Activated CD8-positive, alpha-beta memory T cell treated with anti-CD3 and anti-CD28 coated beads, Interleukin-2, amount 10 ng/mL, durations not matched to agents 7 days and 5 days (primary cell): ENCODE results near the gene PTAR1. TPM values are rescaled to one million over a fixed set of nuclear protein-coding genes. Genes with fewer than 3 reads are reported as not detected.
"Not testable (repeated sequence)": the region's sequence is repeated elsewhere in the genome, so short reads cannot be mapped to it uniquely, and the experiment has no call there.

Experiments
- ATAC-seq: fragments of 150-1000 bp; cut with Tn5 transposase; one replicate; pipeline ENCODE4 v1.10.0; 2021; ENCODE audit warnings: moderate library complexity
- CTCF ChIA-PET: fragments of 350-600 bp; sonication (Branson Sonifier 250); formaldehyde crosslinking; loops from one replicate; lab custom pipeline; 2021; ENCODE audit warnings: antibody characterized with exemption; lab: Charles Lee
- DNase-seq: peaks from one replicate; pipeline ENCODE4 v3.0.0-alpha.2; 2020
- H3K27ac Mint-ChIP-seq: one replicate; pipeline ENCODE4 v1.8.0; 2021; ENCODE audit warnings: mild to moderate bottlenecking, mixed read lengths
- H3K27me3 Mint-ChIP-seq: one replicate; pipeline ENCODE4 v1.8.0; 2021; ENCODE audit warnings: mixed read lengths
- H3K36me3 Mint-ChIP-seq: one replicate; pipeline ENCODE4 v1.8.0; 2021; ENCODE audit warnings: mild to moderate bottlenecking, mixed read lengths
- H3K4me1 Mint-ChIP-seq: one replicate; pipeline ENCODE4 v1.8.0; 2021; ENCODE audit warnings: mixed read lengths
- H3K4me3 Mint-ChIP-seq: one replicate; pipeline ENCODE4 v1.8.0; 2021; ENCODE audit warnings: mild to moderate bottlenecking, moderate library complexity, mixed read lengths
- H3K9me3 Mint-ChIP-seq: one replicate; pipeline ENCODE4 v1.8.0; 2022; ENCODE audit warnings: low read depth, mixed read lengths
- total RNA-seq, 2 experiments: library from RNA; stranded (reverse); gene quantifications; one replicate each; pipeline ENCODE4 v1.2.3, GENCODE V29; 2021

The PTAR1 gene
- total RNA-seq: 10 to 100 TPM; 40.5 to 47.5 TPM

- peaks cover 15% of the 10 kb centered on the region for H3K36me3 Mint-ChIP-seq
- H3K27ac Mint-ChIP-seq: peak within 1 kb of the TSS; percentile 94
- H3K4me3 Mint-ChIP-seq: peak within 1 kb of the TSS; percentile 97
- no peaks in the 10 kb centered on the region for H3K27me3 Mint-ChIP-seq
- CTCF ChIA-PET: interaction anchor here (0.8 to 1.6 kb wide), 2 partner anchors 23 to 87 kb away, joined by 4 to 5 read pairs; no protein-coding TSS in a partner anchor
- DNase-seq (peak; percentile 91), ATAC-seq (peak; percentile 91)
- peaks cover 24% of the 10 kb centered on the region for H3K4me1 Mint-ChIP-seq
- no peaks in the 10 kb centered on the region for H3K9me3 Mint-ChIP-seq
These were observed at the start of gene PTAR1 for GRCh38 chr9:69759421-69760277. Gene PTAR1 (minus strand): TSS chr9:69760011. CDS start chr9:69759938, 73 bp downstream.

GRCh38 chr9:69809304-69809863, 49.6 kb upstream of the PTAR1 start:
- CTCF ChIA-PET: interaction anchor here (0.7 to 1.2 kb wide), 4 partner anchors 23 to 68 kb away, joined by 3 to 6 read pairs (median 3); no protein-coding TSS in a partner anchor

GRCh38 chr9:69806627-69807026, 46.8 kb upstream of the PTAR1 start:
- ATAC-seq (no peak), DNase-seq (no peak)
- Mint-ChIP-seq H3K4me1 (peaks cover 10% of the 10 kb centered on the region), H3K27ac (no peak overlapping the region), H3K9me3 (no peaks in the 10 kb centered on the region), H3K36me3 (no peaks in the 10 kb centered on the region), H3K4me3 (no peak overlapping the region), H3K27me3 (peaks cover 10% of the 10 kb centered on the region)
- CTCF ChIA-PET: interaction anchor here (1.2 kb wide), 1 partner anchor 62 kb away, joined by 3 read pairs; no protein-coding TSS in a partner anchor

More at GRCh38 chr9:69809304-69809863, 49.6 kb upstream of the PTAR1 start:
- H3K4me1 Mint-ChIP-seq: peaks cover 12% of the 10 kb centered on the region
- ATAC-seq: no peak
- H3K27ac Mint-ChIP-seq: no peak overlapping the region
- H3K36me3 Mint-ChIP-seq: no peaks in the 10 kb centered on the region
- DNase-seq: peak; percentile 45
- peaks cover 5% of the 10 kb centered on the region for H3K27me3 Mint-ChIP-seq
- no peak overlapping the region for H3K4me3 Mint-ChIP-seq
- no peaks in the 10 kb centered on the region for H3K9me3 Mint-ChIP-seq

GRCh38 chr9:69805962-69806515, 46.2 kb upstream of the PTAR1 start:
- Mint-ChIP-seq H3K4me3 (no peak overlapping the region), H3K4me1 (peaks cover 8% of the 10 kb centered on the region), H3K27me3 (peaks cover 10% of the 10 kb centered on the region), H3K27ac (no peak overlapping the region), H3K36me3 (no peaks in the 10 kb centered on the region), H3K9me3 (no peaks in the 10 kb centered on the region)
- CTCF ChIA-PET: interaction anchor here (1.2 kb wide), 1 partner anchor 62 kb away, joined by 3 read pairs; no protein-coding TSS in a partner anchor
- ATAC-seq: no peak
- DNase-seq: no peak

- Mint-ChIP-seq H3K4me3 (no peak overlapping the region), H3K27me3 (peaks cover 23% of the 10 kb centered on the region), H3K27ac (no peak overlapping the region), H3K9me3 (no peaks in the 10 kb centered on the region), H3K36me3 (no peaks in the 10 kb centered on the region), H3K4me1 (peaks cover 6% of the 10 kb centered on the region)
- ATAC-seq (no peak), DNase-seq (no peak)
- CTCF ChIA-PET: no interaction called here
These were observed 42.2 kb upstream of the PTAR1 start for GRCh38 chr9:69801989-69802388.

- peaks cover 28% of the 10 kb centered on the region for H3K27me3 Mint-ChIP-seq
- H3K36me3 Mint-ChIP-seq, H3K9me3 Mint-ChIP-seq, DNase-seq, H3K27ac Mint-ChIP-seq, ATAC-seq, H3K4me3 Mint-ChIP-seq, CTCF ChIA-PET, H3K4me1 Mint-ChIP-seq: not testable (repeated sequence)
These were observed 40.2 kb upstream of the PTAR1 start for GRCh38 chr9:69800027-69800426.

- ATAC-seq, H3K4me1 Mint-ChIP-seq, H3K27ac Mint-ChIP-seq, DNase-seq, H3K36me3 Mint-ChIP-seq, H3K4me3 Mint-ChIP-seq, CTCF ChIA-PET, H3K9me3 Mint-ChIP-seq: not testable (repeated sequence)
- peaks cover 32% of the 10 kb centered on the region for H3K27me3 Mint-ChIP-seq
These were observed 39.7 kb upstream of the PTAR1 start for GRCh38 chr9:69799521-69799920.

- peaks cover 2% of the 10 kb centered on the region for H3K4me1 Mint-ChIP-seq
- CTCF ChIA-PET: no interaction called here
- no peak overlapping the region for H3K4me3 Mint-ChIP-seq
- no peak for ATAC-seq
- DNase-seq: no peak
- peaks cover 40% of the 10 kb centered on the region for H3K27me3 Mint-ChIP-seq
- no peaks in the 10 kb centered on the region for H3K36me3 Mint-ChIP-seq
- no peaks in the 10 kb centered on the region for H3K9me3 Mint-ChIP-seq
- no peak overlapping the region for H3K27ac Mint-ChIP-seq
These were observed 38.9 kb upstream of the PTAR1 start for GRCh38 chr9:69798744-69799143.

GRCh38 chr9:69797675-69798074, 37.9 kb upstream of the PTAR1 start:
- no peaks in the 10 kb centered on the region for H3K36me3 Mint-ChIP-seq
- CTCF ChIA-PET: no interaction called here
- no peak overlapping the region for H3K27ac Mint-ChIP-seq
- peaks cover 39% of the 10 kb centered on the region for H3K27me3 Mint-ChIP-seq
- no peaks in the 10 kb centered on the region for H3K9me3 Mint-ChIP-seq
- ATAC-seq (no peak), DNase-seq (no peak)
- no peak overlapping the region for H3K4me3 Mint-ChIP-seq
- peaks cover 2% of the 10 kb centered on the region for H3K4me1 Mint-ChIP-seq

- Mint-ChIP-seq H3K27me3 (peaks cover 48% of the 10 kb centered on the region), H3K9me3 (no peaks in the 10 kb centered on the region), H3K36me3 (no peaks in the 10 kb centered on the region), H3K27ac (no peak overlapping the region), H3K4me3 (no peak overlapping the region), H3K4me1 (no peaks in the 10 kb centered on the region)
- ATAC-seq (no peak), DNase-seq (no peak)
- CTCF ChIA-PET: no interaction called here
These were observed 34.5 kb upstream of the PTAR1 start for GRCh38 chr9:69794356-69794755.

- DNase-seq: no peak
- Mint-ChIP-seq H3K4me1 (no peaks in the 10 kb centered on the region), H3K4me3 (no peak overlapping the region), H3K9me3 (no peaks in the 10 kb centered on the region), H3K36me3 (no peaks in the 10 kb centered on the region), H3K27me3 (peaks cover 11% of the 10 kb centered on the region), H3K27ac (no peak overlapping the region)
- ATAC-seq: no peak
- CTCF ChIA-PET: no interaction called here
These were observed 25.9 kb upstream of the PTAR1 start for GRCh38 chr9:69785757-69786156.

- no peaks in the 10 kb centered on the region for H3K36me3 Mint-ChIP-seq
- peaks cover 2% of the 10 kb centered on the region for H3K9me3 Mint-ChIP-seq
- ATAC-seq (no peak), DNase-seq (no peak)
- CTCF ChIA-PET: no interaction called here
- no peak overlapping the region for H3K4me3 Mint-ChIP-seq
- no peaks in the 10 kb centered on the region for H3K4me1 Mint-ChIP-seq
- no peak overlapping the region for H3K27ac Mint-ChIP-seq
- peaks cover 10% of the 10 kb centered on the region for H3K27me3 Mint-ChIP-seq
These were observed 13.4 kb upstream of the PTAR1 start for GRCh38 chr9:69773258-69773657.

GRCh38 chr9:69771775-69772418, 12.1 kb upstream of the PTAR1 start:
- CTCF ChIA-PET: no interaction called here
- Mint-ChIP-seq H3K27ac (no peak overlapping the region), H3K4me3 (no peak overlapping the region), H3K9me3 (peaks cover 2% of the 10 kb centered on the region), H3K36me3 (no peaks in the 10 kb centered on the region), H3K27me3 (peaks cover 8% of the 10 kb centered on the region), H3K4me1 (no peaks in the 10 kb centered on the region)
- ATAC-seq (no peak), DNase-seq (no peak)
